Mesodermal cell (in vitro differentiated cells): Measurements from ENCODE around the gene CIBAR2. TPM values are rescaled to one million over a fixed set of nuclear protein-coding genes. Genes with fewer than 3 reads are reported as not detected.

Source experiments
- H3K27ac ChIP-seq: 2 replicates; pipeline ENCODE4 v1.7.0; 2013; ENCODE audit warnings: mild to moderate bottlenecking, low read depth, low read length, moderate library complexity; ENCODE audit not compliant: severe bottlenecking
- H3K36me3 ChIP-seq: 2 replicates; pipeline ENCODE4 v1.7.1; 2013; ENCODE audit warnings: mild to moderate bottlenecking, low read length, moderate library complexity; ENCODE audit not compliant: control insufficient read depth, insufficient read depth
- H3K4me1 ChIP-seq: one replicate; pipeline ENCODE4 v1.7.1; 2013; ENCODE audit warnings: mild to moderate bottlenecking, low read length; ENCODE audit not compliant: insufficient read depth, control insufficient read depth, poor library complexity, severe bottlenecking
- H3K4me3 ChIP-seq: 2 replicates; pipeline ENCODE4 v1.7.0; 2013; ENCODE audit warnings: low read length, control low read depth, mild to moderate bottlenecking; ENCODE audit not compliant: insufficient read depth, poor library complexity, severe bottlenecking; ENCODE audit errors: extremely low read depth
- H3K9me3 ChIP-seq: 2 replicates; pipeline ENCODE4 v1.7.1; 2013; ENCODE audit warnings: mild to moderate bottlenecking, low read length, moderate library complexity; ENCODE audit not compliant: control insufficient read depth
- WGBS, 2 experiments: methylation state at CpG; one replicate each; pipeline ENCODE4 v1.1.5; 2013; ENCODE audit warnings: missing lambda C conversion rate in 2 of 2; ENCODE audit not compliant: insufficient coverage in 2 of 2; 5-methylcytosine and 5-hydroxymethylcytosine counted together
- polyA plus RNA-seq, 2 experiments: library from polyadenylated mRNA; stranded (reverse); fragments of 50-300 nt; gene quantifications; one replicate each; pipeline ENCODE4 v1.2.3, GENCODE V29; 2013

Gene CIBAR2
- not detected for polyA plus RNA-seq (2013, experiment 1 of 2)
- polyA plus RNA-seq (2013, experiment 2 of 2) = not detected

- no peak within 1 kb of the TSS for H3K4me3 ChIP-seq
- WGBS, 2 experiments = 51 to 83% methylated on average over 3 to 13 of the region's 15 CpGs
- H3K9me3 ChIP-seq = no peaks in the 10 kb centered on the region
- H3K36me3 ChIP-seq = no peaks in the 10 kb centered on the region
- no peaks in the 10 kb centered on the region for H3K4me1 ChIP-seq
- no peak within 1 kb of the TSS for H3K27ac ChIP-seq
These were observed at the start of gene CIBAR2 for GRCh38 chr16:85112364-85112763. TSS of gene CIBAR2 (minus strand) at chr16:85112472. CDS start at chr16:85112352, 120 bp downstream.

GRCh38 chr16:85159179-85159980 is 47.1 kb upstream of the CIBAR2 start:
- Histone ChIP-seq H3K4me3 (no peak overlapping the region), H3K4me1 (peaks cover 31% of the 10 kb centered on the region), H3K36me3 (no peaks in the 10 kb centered on the region), H3K9me3 (no peaks in the 10 kb centered on the region), H3K27ac (no peak overlapping the region)
- 91 to 92% methylated on average over 10 to 11 of the region's 13 CpGs for WGBS, 2 experiments

DNA sequence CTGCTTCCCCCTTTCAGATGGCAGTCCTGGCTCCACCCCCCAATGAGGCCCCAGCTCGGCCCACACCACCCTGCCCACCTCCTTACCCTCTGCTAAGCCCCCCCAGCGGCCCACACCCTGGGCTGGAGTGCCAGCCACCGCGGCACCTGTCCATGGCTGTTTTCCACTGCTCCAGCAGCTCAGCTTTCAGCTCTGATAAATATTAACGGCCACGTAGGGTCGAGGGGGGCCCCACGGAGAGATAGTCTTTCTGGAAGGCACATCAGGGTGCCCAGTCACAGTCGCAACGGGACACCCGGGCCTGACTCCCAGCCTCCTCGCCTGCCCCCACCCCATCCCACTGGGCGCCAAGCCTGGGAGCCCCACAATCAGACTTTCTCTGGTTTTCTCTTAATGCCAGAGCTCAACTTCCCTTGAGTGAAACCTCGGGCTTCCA is 46.5 kb upstream of the CIBAR2 start:
- WGBS, 2 experiments = 90 to 99% methylated on average over 11 to 12 of the region's 14 CpGs
- Histone ChIP-seq H3K4me1 (peaks cover 31% of the 10 kb centered on the region), H3K9me3 (no peaks in the 10 kb centered on the region), H3K27ac (peak overlapping the region; percentile 30), H3K4me3 (no peak overlapping the region), H3K36me3 (no peaks in the 10 kb centered on the region)

DNA sequence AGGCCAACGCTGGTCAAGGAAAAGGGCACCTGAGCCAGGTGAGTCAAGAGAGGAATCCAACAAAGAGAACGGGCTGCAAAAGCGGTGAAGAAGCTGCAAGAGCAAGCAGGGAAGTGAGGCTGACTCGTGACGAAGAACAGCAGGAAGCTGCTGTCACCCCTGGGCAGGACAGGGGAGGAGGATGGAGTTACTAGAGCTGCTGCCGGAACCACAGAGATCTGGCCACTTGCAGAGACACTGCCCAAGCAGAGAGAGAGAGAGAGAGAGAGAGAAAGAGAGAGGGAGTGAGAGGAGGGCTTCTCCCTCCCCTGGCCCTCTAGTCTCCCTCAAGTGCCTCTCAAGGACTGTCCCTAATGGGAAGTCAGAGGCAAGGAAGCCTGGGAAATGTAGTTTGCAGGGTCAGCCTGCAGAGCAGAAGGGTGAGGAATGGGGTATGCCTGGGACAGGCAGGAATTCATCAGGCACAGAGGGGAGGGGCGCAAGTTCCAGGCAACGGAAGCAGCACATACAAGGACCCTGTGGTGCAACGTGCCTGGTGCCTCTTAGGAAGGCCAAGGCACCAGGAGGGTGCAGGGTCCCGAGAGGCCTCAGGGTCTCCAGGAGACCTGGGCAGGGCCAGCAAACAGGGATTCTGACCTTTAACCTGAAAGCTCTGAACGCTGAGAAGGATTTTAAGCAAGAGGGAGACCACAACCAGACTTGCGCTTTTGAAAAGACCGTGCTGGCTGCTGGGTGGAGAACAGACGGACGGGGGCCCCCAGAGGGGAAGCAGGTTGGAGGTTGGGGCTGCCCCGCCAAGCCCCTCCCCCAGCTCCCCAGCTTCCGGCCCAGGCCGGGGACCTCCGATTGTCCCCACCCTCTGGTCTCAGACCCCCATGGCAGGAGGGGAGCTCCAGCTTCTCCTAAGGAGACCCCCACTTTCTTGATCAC is 45.8 kb upstream of the CIBAR2 start:
- whole genome bisulfite sequencing, 2 experiments = 48 to 64% methylated on average over 11 to 17 of the region's 19 CpGs
- Histone ChIP-seq H3K4me3 (no peak overlapping the region), H3K27ac (peak overlapping the region; percentile 30), H3K9me3 (no peaks in the 10 kb centered on the region), H3K4me1 (peaks cover 31% of the 10 kb centered on the region), H3K36me3 (no peaks in the 10 kb centered on the region)

- Histone ChIP-seq H3K36me3 (no peaks in the 10 kb centered on the region), H3K9me3 (no peaks in the 10 kb centered on the region), H3K4me1 (peaks cover 24% of the 10 kb centered on the region), H3K4me3 (no peak overlapping the region), H3K27ac (peak overlapping the region; percentile 30)
- 96 to 100% methylated on average over 4 to 5 of the region's 8 CpGs for WGBS, 2 experiments
These were observed 45.1 kb upstream of the CIBAR2 start for GRCh38 chr16:85157372-85157771.

DNA sequence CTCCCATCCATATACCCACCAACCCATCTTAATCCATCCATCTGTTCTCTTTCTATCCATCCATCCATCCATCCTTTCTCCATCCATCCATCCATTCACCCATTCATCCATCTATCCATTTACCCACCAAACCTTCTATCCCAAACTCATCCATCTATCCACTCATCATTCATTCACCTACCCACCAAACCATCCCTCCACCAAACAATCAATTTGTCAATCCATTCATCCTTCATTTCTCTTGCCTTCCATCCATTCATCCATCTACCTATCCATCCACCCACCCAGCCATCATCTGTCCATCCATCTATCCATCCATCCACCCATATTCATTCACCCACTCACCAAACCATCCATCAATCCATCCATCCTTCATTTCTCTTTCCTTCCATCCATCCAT is 44.6 kb upstream of the CIBAR2 start:
- no peak overlapping the region for H3K4me3 ChIP-seq
- H3K27ac ChIP-seq = no peak overlapping the region
- H3K9me3 ChIP-seq = no peaks in the 10 kb centered on the region
- H3K4me1 ChIP-seq = peaks cover 26% of the 10 kb centered on the region
- H3K36me3 ChIP-seq = no peaks in the 10 kb centered on the region

GRCh38 chr16:85156440-85156839 is 44.2 kb upstream of the CIBAR2 start:
- Histone ChIP-seq H3K9me3 (no peaks in the 10 kb centered on the region), H3K27ac (no peak overlapping the region), H3K4me1 (peaks cover 30% of the 10 kb centered on the region), H3K36me3 (no peaks in the 10 kb centered on the region), H3K4me3 (no peak overlapping the region)
- 86 to 94% methylated on average over 6 to 7 of the region's 7 CpGs for WGBS, 2 experiments

DNA sequence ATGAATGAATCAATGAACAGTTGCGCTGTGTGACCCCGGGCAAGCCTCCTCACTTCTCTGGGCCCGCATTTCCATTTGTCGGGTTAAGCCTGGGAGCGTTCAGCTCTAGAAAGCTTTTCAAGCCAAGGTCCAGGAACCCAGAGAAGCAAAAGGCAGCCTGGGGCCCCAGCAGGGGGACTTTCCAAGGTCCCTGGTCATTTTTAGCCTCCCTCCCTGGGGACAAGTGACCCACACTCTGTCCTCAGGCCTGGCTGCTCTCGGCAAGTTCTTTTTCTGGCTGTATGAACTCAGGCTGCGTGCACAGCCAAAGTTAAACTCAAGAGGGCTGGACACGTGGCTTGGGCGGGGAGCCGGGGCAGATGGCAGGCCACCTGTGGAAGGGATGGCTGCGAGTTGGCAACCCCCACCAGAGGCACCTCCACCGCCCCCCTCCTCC is 41.4 kb upstream of the CIBAR2 start:
- peaks cover 25% of the 10 kb centered on the region for H3K4me1 ChIP-seq
- WGBS, 2 experiments = 93% methylated on average over 6 to 12 of the region's 12 CpGs

DNA sequence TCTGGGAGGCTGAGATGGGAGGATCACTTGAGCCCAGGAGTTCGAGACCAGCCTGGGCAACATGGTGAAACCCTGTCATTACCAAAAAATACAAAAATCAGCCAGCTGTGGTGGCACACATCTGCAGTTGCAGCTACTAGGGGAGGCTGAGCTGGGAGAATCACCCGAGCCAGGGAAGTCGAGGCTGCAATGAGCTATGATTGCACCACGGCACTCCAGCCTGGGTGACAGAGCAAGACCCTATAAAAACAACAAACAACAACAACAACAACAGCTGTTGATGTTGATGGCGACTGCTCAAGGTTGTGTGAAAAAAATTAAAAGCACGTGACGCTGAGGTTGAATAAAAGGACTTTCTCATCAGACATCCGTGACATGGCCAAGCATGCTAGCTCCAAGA is 40.8 kb upstream of the CIBAR2 start:
- H3K36me3 ChIP-seq = no peaks in the 10 kb centered on the region
- no peaks in the 10 kb centered on the region for H3K9me3 ChIP-seq
- 92% methylated on average over 5 of the region's 8 CpGs for WGBS, 2 experiments
- H3K27ac ChIP-seq = no peak overlapping the region
- no peak overlapping the region for H3K4me3 ChIP-seq
- peaks cover 21% of the 10 kb centered on the region for H3K4me1 ChIP-seq

More for the DNA sequence above, 41.4 kb upstream of the CIBAR2 start:
- Histone ChIP-seq H3K9me3 (no peaks in the 10 kb centered on the region), H3K4me3 (no peak overlapping the region), H3K36me3 (no peaks in the 10 kb centered on the region), H3K27ac (no peak overlapping the region)

DNA sequence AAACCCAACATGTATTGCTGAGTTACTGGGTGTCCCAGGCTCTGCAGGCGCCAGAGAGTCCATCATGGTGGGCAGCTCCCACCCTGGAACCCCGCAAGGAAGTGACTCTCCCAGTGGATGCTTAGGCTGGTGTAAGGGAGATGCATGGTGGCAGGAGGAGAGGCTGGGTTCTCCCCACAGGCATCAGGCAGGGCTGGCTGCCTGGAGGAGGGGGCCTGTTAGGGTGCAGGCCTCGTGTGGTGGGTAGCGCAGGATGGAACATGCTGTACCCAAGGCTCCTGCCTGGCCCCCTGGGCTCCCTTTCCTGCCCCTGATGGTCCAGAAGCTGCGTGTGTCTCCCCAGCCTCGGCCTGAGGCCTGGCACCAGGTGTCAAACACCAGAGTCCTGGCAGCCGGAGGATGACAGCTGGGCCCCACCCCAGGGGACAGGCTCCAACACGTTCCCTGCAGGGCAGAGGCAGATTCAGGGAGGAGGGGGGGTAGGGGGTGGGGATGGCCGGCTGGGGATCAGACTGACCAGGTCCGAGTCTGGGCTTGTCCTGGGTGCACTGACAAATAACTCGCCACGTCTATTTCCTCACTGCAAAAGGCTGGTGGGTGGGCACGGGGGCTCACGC is 40.2 kb upstream of the CIBAR2 start:
- Histone ChIP-seq H3K9me3 (no peaks in the 10 kb centered on the region), H3K4me1 (peaks cover 17% of the 10 kb centered on the region), H3K27ac (no peak overlapping the region), H3K36me3 (no peaks in the 10 kb centered on the region), H3K4me3 (no peak overlapping the region)
- WGBS, 2 experiments = 77 to 88% methylated on average over 8 to 10 of the region's 14 CpGs
